ENCODE results near the gene ARHGAP19. TPM values are rescaled to one million over a fixed set of nuclear protein-coding genes. Genes with fewer than 3 reads are reported as not detected.

ARHGAP19 gene, protein sequence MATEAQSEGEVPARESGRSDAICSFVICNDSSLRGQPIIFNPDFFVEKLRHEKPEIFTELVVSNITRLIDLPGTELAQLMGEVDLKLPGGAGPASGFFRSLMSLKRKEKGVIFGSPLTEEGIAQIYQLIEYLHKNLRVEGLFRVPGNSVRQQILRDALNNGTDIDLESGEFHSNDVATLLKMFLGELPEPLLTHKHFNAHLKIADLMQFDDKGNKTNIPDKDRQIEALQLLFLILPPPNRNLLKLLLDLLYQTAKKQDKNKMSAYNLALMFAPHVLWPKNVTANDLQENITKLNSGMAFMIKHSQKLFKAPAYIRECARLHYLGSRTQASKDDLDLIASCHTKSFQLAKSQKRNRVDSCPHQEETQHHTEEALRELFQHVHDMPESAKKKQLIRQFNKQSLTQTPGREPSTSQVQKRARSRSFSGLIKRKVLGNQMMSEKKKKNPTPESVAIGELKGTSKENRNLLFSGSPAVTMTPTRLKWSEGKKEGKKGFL
- total RNA-seq (6.4 and 8.7 TPM in 2 replicates), polyA plus RNA-seq (2.7 and 5.0 TPM in 2 replicates)

DNA sequence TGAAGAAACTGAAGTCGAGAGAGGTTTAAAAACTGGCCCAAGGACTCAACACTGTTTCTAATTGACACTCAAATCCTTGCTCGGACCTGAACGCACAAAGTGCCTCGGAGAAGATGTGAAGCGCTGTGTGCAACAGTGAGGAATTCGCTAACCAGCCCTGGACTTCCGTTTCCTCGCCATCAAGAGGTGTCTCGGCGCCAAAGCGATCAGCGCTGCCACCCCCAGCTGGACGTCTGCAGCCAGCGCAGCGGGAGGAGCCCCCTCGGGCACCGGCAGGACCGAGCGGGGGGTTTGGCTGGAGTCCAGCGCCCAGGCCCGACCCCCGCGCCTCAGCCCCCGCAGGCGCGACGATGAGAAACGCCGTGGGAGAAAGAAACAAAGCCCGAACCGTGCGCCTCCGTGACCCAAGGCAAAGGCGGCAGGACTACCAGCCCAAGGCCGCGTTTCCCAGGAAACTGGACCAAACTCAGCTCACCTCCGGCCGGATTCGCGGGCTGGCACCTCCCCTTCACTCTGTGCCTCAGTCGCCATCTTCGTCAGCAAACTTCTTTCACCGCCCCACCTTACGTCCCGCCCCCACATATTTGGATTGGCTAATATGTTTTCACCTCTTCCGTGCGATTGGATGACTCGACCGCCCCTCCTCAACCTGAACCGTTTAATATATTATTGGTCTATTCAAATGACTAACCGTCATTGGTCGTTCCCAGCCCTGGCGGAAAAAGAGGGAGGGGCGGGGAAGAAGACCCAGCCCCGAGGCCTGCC lies at the start of gene ARHGAP19:
Gene ARHGAP19 (minus strand): TSS at position 541 of the 765 bp plus-strand sequence. CDS start 10 bp downstream, at position 531.
- no peaks in the 10 kb centered on the region for H3K36me3 ChIP-seq (replicated peaks; ENCODE audit: insufficient read depth, low read depth)
- 1% methylated on average over 53 of the region's 55 CpGs for WGBS (ENCODE audit: low lambda C conversion rate, missing lambda C conversion rate)

DNA sequence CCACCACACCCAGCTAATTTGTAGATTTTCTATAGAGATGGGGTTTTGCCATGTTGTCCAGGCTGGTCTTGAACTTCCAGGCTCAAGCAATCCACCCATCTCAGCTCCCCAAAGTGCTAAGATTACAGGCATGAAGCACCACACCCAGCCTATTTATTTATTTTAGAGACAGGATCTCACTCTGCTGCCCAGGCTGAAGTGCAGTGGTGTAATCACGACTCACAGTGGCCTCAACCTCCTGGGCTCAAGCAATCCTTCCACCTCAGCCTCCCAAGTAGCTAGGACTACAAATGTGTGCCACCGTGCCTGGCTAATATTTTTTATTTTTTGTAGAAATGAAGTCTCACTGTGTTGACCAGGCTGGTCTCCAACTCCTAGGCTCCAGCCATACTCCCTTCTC lies 49.0 kb upstream of the ARHGAP19 start:
- DNase-seq (ENCODE audit: low spot score) = no peak
- Histone ChIP-seq H2AFZ (no peak overlapping the region), H3K27ac (no peak overlapping the region), H3K4me2 (no peak overlapping the region), H4K20me1 (ENCODE audit: insufficient read depth, poor library complexity, severe bottlenecking) (no peaks in the 10 kb centered on the region), H3K4me1 (ENCODE audit: insufficient read depth) (peaks cover 14% of the 10 kb centered on the region), H3K4me3 (no peak overlapping the region), H3K79me2 (no peaks in the 10 kb centered on the region), H3K9me3 (ENCODE audit: low read depth) (no peaks in the 10 kb centered on the region), H3K9me2 (replicated peaks; ENCODE audit: insufficient read depth) (no peaks in the 10 kb centered on the region), H3K27me3 (no peaks in the 10 kb centered on the region), H3K36me3 (replicated peaks; ENCODE audit: insufficient read depth, low read depth) (no peaks in the 10 kb centered on the region)
- WGBS (ENCODE audit: low lambda C conversion rate, missing lambda C conversion rate) = 86% methylated on average over 2 of the region's 2 CpGs
- no peak for TF ChIP-seq EZH2 (IDR thresholded peaks at IDR 0.05; ENCODE audit: borderline replicate concordance)

More for the DNA sequence above, at the start of gene ARHGAP19:
- peak within 1 kb of the TSS; percentile 93 for H3K27ac ChIP-seq
- TF ChIP-seq, protein P1, sequence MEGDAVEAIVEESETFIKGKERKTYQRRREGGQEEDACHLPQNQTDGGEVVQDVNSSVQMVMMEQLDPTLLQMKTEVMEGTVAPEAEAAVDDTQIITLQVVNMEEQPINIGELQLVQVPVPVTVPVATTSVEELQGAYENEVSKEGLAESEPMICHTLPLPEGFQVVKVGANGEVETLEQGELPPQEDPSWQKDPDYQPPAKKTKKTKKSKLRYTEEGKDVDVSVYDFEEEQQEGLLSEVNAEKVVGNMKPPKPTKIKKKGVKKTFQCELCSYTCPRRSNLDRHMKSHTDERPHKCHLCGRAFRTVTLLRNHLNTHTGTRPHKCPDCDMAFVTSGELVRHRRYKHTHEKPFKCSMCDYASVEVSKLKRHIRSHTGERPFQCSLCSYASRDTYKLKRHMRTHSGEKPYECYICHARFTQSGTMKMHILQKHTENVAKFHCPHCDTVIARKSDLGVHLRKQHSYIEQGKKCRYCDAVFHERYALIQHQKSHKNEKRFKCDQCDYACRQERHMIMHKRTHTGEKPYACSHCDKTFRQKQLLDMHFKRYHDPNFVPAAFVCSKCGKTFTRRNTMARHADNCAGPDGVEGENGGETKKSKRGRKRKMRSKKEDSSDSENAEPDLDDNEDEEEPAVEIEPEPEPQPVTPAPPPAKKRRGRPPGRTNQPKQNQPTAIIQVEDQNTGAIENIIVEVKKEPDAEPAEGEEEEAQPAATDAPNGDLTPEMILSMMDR (IDR thresholded peaks at IDR 0.05; ENCODE audit: poor library complexity) = peak; percentile 27
- TF ChIP-seq EZH2 (IDR thresholded peaks at IDR 0.05; ENCODE audit: borderline replicate concordance) = no peak
- H3K4me2 ChIP-seq = peak within 1 kb of the TSS; percentile 90
- peak within 1 kb of the TSS; percentile 63 for H3K4me3 ChIP-seq
- DNase-seq (ENCODE audit: low spot score) = peak; percentile 98
- peak within 1 kb of the TSS; percentile 60 for H2AFZ ChIP-seq
- no peaks in the 10 kb centered on the region for H4K20me1 ChIP-seq (ENCODE audit: insufficient read depth, poor library complexity, severe bottlenecking)
- no peaks in the 10 kb centered on the region for H3K9me2 ChIP-seq (replicated peaks; ENCODE audit: insufficient read depth)
- H3K27me3 ChIP-seq = no peaks in the 10 kb centered on the region
- peaks cover 36% of the 10 kb centered on the region for H3K79me2 ChIP-seq
- peaks cover 4% of the 10 kb centered on the region for H3K4me1 ChIP-seq (ENCODE audit: insufficient read depth)
- H3K9me3 ChIP-seq (ENCODE audit: low read depth) = no peaks in the 10 kb centered on the region

DNA sequence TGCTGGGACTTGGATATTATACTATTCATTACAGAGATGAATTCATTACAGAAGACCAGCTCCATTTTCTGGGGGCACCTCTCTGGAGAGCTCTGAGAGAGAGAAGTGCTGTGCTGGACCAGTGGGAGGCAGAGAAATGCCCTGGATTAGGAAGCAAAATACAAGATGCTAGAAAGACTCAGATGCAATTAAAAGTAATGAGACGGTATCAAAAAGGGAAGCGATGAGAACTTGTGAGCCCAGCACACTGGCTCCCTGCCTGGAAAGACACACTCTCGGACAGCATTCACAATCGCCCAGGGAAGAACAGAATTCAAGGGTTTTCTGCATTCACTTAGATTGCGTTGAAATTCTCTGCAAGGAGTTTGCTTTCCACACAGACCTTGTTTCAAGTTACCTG lies 45.6 kb upstream of the ARHGAP19 start:
- no peak overlapping the region for H2AFZ ChIP-seq
- H3K27ac ChIP-seq = no peak overlapping the region
- 67% methylated on average over 5 of the region's 5 CpGs for WGBS (ENCODE audit: low lambda C conversion rate, missing lambda C conversion rate)
- no peak for DNase-seq (ENCODE audit: low spot score)
- no peaks in the 10 kb centered on the region for H3K9me3 ChIP-seq (ENCODE audit: low read depth)
- H3K36me3 ChIP-seq (replicated peaks; ENCODE audit: insufficient read depth, low read depth) = no peaks in the 10 kb centered on the region
- H3K79me2 ChIP-seq = peaks cover 9% of the 10 kb centered on the region
- H3K9me2 ChIP-seq (replicated peaks; ENCODE audit: insufficient read depth) = no peaks in the 10 kb centered on the region
- H3K4me2 ChIP-seq = no peak overlapping the region
- peaks cover 19% of the 10 kb centered on the region for H3K4me1 ChIP-seq (ENCODE audit: insufficient read depth)
- H4K20me1 ChIP-seq (ENCODE audit: insufficient read depth, poor library complexity, severe bottlenecking) = no peaks in the 10 kb centered on the region
- no peaks in the 10 kb centered on the region for H3K27me3 ChIP-seq
- H3K4me3 ChIP-seq = no peak overlapping the region
- TF ChIP-seq EZH2phosphoT487 (IDR thresholded peaks at IDR 0.05; ENCODE audit: low read depth, severe bottlenecking, unreplicated experiment) = no peak
- TF ChIP-seq, protein P1 (IDR thresholded peaks at IDR 0.05; ENCODE audit: poor library complexity) = no peak
- TF ChIP-seq EZH2 (IDR thresholded peaks at IDR 0.05; ENCODE audit: borderline replicate concordance) = no peak
